ENCODE measurements around the gene NUDC.

Gene NUDC

GRCh38 chr1:26993237-26994019 lies 71.9 kb downstream of the NUDC start, which contains the start of gene TRNP1 (continued):
- TF ChIP-seq MYNN (tag by site-specific recombination; IDR thresholded peaks at IDR 0.05; ENCODE audit: borderline replicate concordance): no peak
- TF ChIP-seq ZNF76 (tag by site-specific recombination; IDR thresholded peaks at IDR 0.05; ENCODE audit: borderline replicate concordance, low read depth): peak; percentile 33; the same call in 1 of the 2 replicates
- peak; percentile 51 for TF ChIP-seq SP3 (tag by site-specific recombination; IDR thresholded peaks at IDR 0.05)
- peak; percentile 77 for TF ChIP-seq ZBTB26 (tag by site-specific recombination; optimal IDR thresholded peaks at IDR 0.05)
- 0 out of 2 replicates have a peak, but pooled peaks have one; percentile 18 for TF ChIP-seq ZBTB11 (tag by site-specific recombination; conservative IDR thresholded peaks at IDR 0.05; ENCODE audit: low read depth)
- peak; percentile 23; the same call in 1 of the 2 replicates for TF ChIP-seq KLF16 (tag by site-specific recombination; IDR thresholded peaks at IDR 0.05)
- TF ChIP-seq ZBTB17 (tag by site-specific recombination; IDR thresholded peaks at IDR 0.05): 0 out of 2 replicates have a peak, but pooled peaks have one; percentile 33
- no peak for TF ChIP-seq ZNF302 (tag by site-specific recombination; IDR thresholded peaks at IDR 0.05; ENCODE audit: low read depth)
- TF ChIP-seq ZBTB20 (tag by site-specific recombination; IDR thresholded peaks at IDR 0.05): peak; percentile 53

- H3K9me3 ChIP-seq (ENCODE audit: control insufficient read depth, insufficient read depth, low read depth, low read length): no peaks in the 10 kb centered on the region
- TF ChIP-seq ZNF837 (tag by site-specific recombination; IDR thresholded peaks at IDR 0.05) (no peak), ZBTB48 (tag by site-specific recombination; IDR thresholded peaks at IDR 0.05) (no peak), ZNF175 (tag by site-specific recombination; IDR thresholded peaks at IDR 0.05) (no peak), BCL11B (tag by site-specific recombination; IDR thresholded peaks at IDR 0.05; ENCODE audit: low read depth) (no peak), SP2 (tag by site-specific recombination; IDR thresholded peaks at IDR 0.05) (peak; percentile 46; the same call in 1 of the 2 replicates), ZNF707 (tag by site-specific recombination; IDR thresholded peaks at IDR 0.05) (no peak), ZBTB10 (tag by site-specific recombination; IDR thresholded peaks at IDR 0.05) (0 out of 2 replicates have a peak, but pooled peaks have one; percentile 28), YY1 (tag by site-specific recombination; IDR thresholded peaks at IDR 0.05) (no peak), PATZ1 (tag by site-specific recombination; IDR thresholded peaks at IDR 0.05) (peak; percentile 45; the same call in 1 of the 2 replicates), ZNF768 (tag by site-specific recombination; IDR thresholded peaks at IDR 0.05) (no peak), ZNF174 (tag by site-specific recombination; IDR thresholded peaks at IDR 0.05) (no peak), ZNF658 (tag by site-specific recombination; IDR thresholded peaks at IDR 0.05) (no peak), BCL11A (tag by site-specific recombination; IDR thresholded peaks at IDR 0.05; ENCODE audit: low read depth) (no peak), ZNF623 (tag by site-specific recombination; IDR thresholded peaks at IDR 0.05) (no peak), ZSCAN16 (tag by site-specific recombination; IDR thresholded peaks at IDR 0.05) (no peak)
Observed at GRCh38 chr1:26994020-26994786, 72.7 kb downstream of the NUDC start.

More at GRCh38 chr1:26994020-26994786, 72.7 kb downstream of the NUDC start:
- CTCF ChIA-PET: interaction anchor here (0.9 to 9.3 kb wide), 8 partner anchors 11 to 184 kb away, joined by 3 to 141 read pairs (median 7); partner anchors contain the start of gene KDF1
- POLR2A ChIA-PET: interaction anchor here (0.5 to 2.2 kb wide), 12 partner anchors 14 to 254 kb away, joined by 3 to 10 read pairs (median 4); partner anchors contain the start of genes GPN2 and KDF1
- Histone ChIP-seq H3K4me1 (ENCODE audit: control insufficient read depth, insufficient read depth, low read length) (no peaks in the 10 kb centered on the region; the same call in 1 of the 2 replicates), H3K36me3 (ENCODE audit: control insufficient read depth in 2 of 2, insufficient read depth in 1 of 2, low read length in 2 of 2) (peaks cover 0 to 6% of the 10 kb centered on the region in 2 experiments; a peak in 2 of 3 replicates), H3K4me3 (ENCODE audit: low read depth, low read length) (peak overlapping the region; percentile 57), H3K27ac (ENCODE audit: extremely low read depth, low read depth, low read length) (peak overlapping the region; percentile 44; the same call in 1 of the 2 replicates)
